Activated naive CD4-positive, alpha-beta T cell treated with anti-CD3 and anti-CD28 coated beads for 36 hours (primary cell): ENCODE data around the gene TRIM29. TPM values are rescaled to one million over a fixed set of nuclear protein-coding genes. Genes with fewer than 3 reads are reported as not detected.
A peak's percentile ranks its signal among the peaks of the same experiment; 100 is the strongest.

Experiments
- CTCF ChIA-PET: fragments of 350-600 bp; sonication (Branson Sonifier 250); formaldehyde crosslinking; loops from one replicate; lab custom pipeline; 2021; ENCODE audit warnings: antibody characterized with exemption; lab: Charles Lee
- DNase-seq: peaks from one replicate; pipeline ENCODE4 v3.0.0-alpha.2; 2020
- H3K27ac Mint-ChIP-seq: one replicate; pipeline ENCODE4 v1.8.0; 2021; ENCODE audit warnings: mild to moderate bottlenecking, mixed read lengths
- H3K27me3 Mint-ChIP-seq: one replicate; pipeline ENCODE4 v1.8.0; 2021; ENCODE audit warnings: low read depth, mixed read lengths
- H3K36me3 Mint-ChIP-seq: one replicate; pipeline ENCODE4 v1.8.0; 2021; ENCODE audit warnings: low read depth, mixed read lengths
- H3K4me1 Mint-ChIP-seq: one replicate; pipeline ENCODE4 v1.8.0; 2021; ENCODE audit warnings: low read depth, mixed read lengths
- H3K4me3 Mint-ChIP-seq: one replicate; pipeline ENCODE4 v1.8.0; 2021; ENCODE audit warnings: mild to moderate bottlenecking, moderate library complexity, mixed read lengths
- H3K9me3 Mint-ChIP-seq: one replicate; pipeline ENCODE4 v1.8.0; 2021; ENCODE audit warnings: mixed read lengths
- intact Hi-C: fragments of 100-400 bp; cut with micrococcal nuclease; formaldehyde crosslinking; loops from one replicate; pipeline ENCODE4 v1.15.1; 2023
- total RNA-seq, 2 experiments: library from RNA; stranded (reverse); gene quantifications; one replicate each; pipeline ENCODE4 v1.2.3, GENCODE V29; 2021

The TRIM29 gene
- not detected for total RNA-seq

DNA sequence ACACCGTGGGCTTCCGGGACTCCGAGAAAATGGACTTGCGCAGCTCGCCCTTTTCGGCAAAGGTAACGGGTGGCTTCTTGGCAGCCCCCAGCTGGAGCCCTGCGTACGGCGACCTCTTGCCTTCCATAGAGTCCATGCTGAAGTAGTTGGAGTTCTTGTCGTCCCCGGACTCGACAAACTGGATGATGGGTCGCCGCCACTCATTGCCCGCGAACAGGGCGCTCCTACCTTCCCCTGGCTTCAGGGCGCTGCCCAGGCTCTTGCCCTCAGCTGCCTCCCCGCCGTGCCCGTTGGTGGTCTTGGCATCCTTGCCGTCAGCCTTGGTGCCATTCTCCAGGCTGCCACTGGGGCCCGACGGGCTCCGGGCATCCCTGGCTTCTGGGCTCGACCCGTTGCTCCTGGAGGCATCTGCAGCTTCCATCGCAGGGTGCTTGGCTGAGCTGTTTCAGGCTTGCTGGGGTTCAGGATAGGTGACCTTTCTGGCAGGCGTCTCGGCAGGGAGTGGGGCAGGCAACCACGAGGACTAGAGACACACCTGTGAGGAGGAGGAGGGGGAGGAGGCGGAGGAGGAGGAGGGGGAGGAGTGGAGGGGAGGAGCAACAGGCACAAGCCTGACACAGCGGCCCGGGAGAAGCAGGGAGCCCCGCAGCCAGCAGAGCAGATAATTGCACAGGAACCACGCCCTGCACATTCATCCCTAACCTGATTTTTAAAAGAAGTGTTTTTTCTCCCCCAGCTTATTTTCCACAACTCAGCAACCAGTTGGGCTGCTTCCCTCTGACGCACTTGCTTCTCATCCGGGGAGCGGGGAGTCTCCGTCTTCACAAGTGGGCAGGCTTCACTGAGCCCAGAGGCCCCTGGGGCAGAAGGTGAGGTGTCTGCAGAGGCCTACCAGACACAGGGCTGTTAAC is at the start of gene TRIM29:
Gene TRIM29, minus strand, starts transcription at position 503 of the 911 bp plus-strand sequence. Its CDS starts 82 bp downstream, at position 421.
- intact Hi-C loops: no loop called here
- H3K4me1 Mint-ChIP-seq: no peaks in the 10 kb centered on the region
- H3K9me3 Mint-ChIP-seq: no peaks in the 10 kb centered on the region
- no peak for DNase-seq
- H3K27me3 Mint-ChIP-seq: peaks cover 3% of the 10 kb centered on the region
- no peak within 1 kb of the TSS for H3K27ac Mint-ChIP-seq
- no peaks in the 10 kb centered on the region for H3K36me3 Mint-ChIP-seq
- no peak within 1 kb of the TSS for H3K4me3 Mint-ChIP-seq
- CTCF ChIA-PET: no interaction called here

DNA sequence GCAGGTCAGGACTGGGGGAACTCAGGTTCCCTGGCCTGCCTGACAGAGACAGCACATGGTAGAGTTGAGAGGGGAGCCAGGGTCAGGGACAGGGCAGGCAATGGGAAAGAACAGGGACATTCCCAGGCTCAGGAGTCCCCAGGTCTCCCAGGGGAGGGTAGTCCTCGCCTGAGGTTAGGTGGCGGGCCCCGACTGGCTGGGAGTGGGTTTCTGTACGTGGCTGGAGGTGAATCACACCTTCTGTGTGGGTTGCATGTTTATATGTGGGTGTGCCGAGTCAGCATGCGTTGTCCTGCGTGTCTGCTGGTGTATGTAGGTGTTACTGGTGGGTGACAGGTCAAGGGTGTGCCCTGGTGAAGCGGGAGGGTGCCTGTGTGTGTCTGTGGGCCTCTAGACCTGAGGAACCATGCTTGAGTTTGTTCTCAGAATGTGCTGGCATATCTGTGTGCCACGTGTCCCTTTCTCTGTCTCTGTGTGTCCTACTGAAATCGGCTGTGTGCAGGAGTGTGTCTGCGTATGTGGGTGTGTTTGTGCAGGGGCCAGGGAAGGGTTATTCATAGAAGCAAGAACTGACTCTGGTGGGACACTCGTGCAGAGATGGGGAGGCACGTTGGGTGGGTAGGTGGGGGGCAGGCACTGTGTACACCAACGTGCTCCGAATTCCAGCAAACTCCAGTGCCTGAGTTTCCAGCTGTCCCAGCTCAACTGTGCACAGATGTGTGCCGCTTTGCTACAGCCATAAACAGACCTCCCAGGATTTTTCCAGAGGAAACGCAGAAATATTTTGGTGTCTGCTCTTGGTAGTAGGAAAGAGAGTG is 49.1 kb upstream of the TRIM29 start:
- CTCF ChIA-PET: no interaction called here
- intact Hi-C loops: no loop called here

GRCh38 chr11:120186456-120186773 is 48.5 kb upstream of the TRIM29 start:
- Mint-ChIP-seq H3K9me3 (no peaks in the 10 kb centered on the region), H3K27ac (no peak overlapping the region), H3K4me1 (peaks cover 8% of the 10 kb centered on the region), H3K36me3 (no peaks in the 10 kb centered on the region), H3K4me3 (no peak overlapping the region), H3K27me3 (peaks cover 3% of the 10 kb centered on the region)
- CTCF ChIA-PET: no interaction called here
- intact Hi-C loops: no loop called here
- no peak for DNase-seq

More for the DNA sequence above, 49.1 kb upstream of the TRIM29 start:
- no peak overlapping the region for H3K4me3 Mint-ChIP-seq
- H3K9me3 Mint-ChIP-seq: no peaks in the 10 kb centered on the region
- no peak overlapping the region for H3K27ac Mint-ChIP-seq
- no peak for DNase-seq
- peaks cover 3% of the 10 kb centered on the region for H3K27me3 Mint-ChIP-seq
- peaks cover 8% of the 10 kb centered on the region for H3K4me1 Mint-ChIP-seq
- no peaks in the 10 kb centered on the region for H3K36me3 Mint-ChIP-seq

DNA sequence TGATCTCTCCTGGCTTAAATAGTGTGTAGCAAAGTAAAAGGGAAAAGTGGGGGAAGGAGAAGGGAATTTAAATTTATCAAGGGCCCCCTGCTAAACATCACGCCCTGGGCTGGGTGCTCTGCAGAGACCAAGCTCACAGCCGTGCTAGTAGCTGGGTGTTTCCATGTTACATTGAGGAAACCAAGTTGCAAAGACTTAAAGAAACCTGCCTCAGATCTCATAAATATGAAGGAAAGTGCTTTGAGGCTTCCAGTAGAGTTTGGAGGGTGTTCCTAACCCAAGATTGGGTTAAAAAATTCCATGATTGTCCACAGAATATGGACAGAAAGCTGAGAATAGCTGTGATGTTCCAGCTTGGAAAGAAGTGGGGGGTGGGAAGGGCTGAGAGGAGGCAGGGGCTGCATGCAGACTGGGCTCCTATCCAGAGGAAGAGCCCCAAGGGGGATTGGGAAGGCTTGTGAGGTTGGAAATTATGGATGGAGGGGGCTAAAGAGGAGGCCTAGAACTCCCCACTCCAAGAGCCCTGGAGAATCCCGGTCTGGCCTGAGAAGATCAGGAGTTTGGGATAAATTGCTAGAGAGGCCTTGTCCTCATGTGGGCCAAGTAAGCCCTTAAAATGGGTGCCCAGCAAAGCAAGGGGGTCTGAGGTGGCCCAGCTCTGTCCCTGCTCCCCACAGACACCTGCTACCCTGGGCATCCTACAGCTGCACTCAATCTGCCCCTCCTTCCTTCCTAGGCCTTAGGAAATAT is 48.0 kb upstream of the TRIM29 start:
- Mint-ChIP-seq H3K27me3 (peaks cover 3% of the 10 kb centered on the region), H3K27ac (no peak overlapping the region), H3K36me3 (no peaks in the 10 kb centered on the region), H3K9me3 (no peaks in the 10 kb centered on the region), H3K4me3 (no peak overlapping the region), H3K4me1 (peaks cover 8% of the 10 kb centered on the region)
- intact Hi-C loops: no loop called here
- no peak for DNase-seq
- CTCF ChIA-PET: no interaction called here

DNA sequence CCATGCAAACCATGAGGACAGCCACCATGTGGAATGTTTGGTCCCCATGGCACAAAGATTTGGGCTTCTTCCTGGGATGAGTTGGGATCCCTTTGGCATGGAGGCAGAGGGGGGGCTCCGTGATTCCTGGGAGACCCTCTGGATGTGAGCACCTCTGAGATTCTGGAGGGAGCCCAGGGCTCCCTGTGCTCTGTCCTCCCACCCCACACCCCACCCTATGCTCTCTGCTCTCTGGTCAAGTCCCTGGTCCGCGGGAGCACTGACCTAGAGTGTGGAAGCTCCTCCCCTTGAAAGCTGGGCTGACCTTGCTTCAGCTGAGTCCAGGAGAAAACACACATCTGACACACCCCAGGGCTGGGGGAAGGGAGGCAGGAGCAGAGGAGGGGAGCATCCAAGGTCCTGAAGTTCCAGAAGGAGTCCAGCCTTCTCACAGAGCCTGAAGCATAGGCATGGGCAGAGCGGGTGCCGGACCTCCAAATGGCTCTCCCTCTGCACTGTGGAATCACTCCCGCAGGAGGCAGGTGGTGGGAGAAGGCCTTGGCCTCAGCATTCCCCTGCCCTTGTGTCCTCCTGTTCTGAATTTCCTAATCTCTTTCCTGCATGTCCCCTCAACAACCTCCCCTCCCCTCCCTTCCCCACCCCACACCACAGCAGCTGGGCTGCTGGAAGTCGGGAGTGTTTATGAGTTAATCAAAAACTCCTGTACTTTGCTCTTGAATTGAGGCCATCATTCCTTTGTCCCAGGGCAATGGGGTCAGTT is 47.2 kb upstream of the TRIM29 start:
- intact Hi-C loops: no loop called here

DNA sequence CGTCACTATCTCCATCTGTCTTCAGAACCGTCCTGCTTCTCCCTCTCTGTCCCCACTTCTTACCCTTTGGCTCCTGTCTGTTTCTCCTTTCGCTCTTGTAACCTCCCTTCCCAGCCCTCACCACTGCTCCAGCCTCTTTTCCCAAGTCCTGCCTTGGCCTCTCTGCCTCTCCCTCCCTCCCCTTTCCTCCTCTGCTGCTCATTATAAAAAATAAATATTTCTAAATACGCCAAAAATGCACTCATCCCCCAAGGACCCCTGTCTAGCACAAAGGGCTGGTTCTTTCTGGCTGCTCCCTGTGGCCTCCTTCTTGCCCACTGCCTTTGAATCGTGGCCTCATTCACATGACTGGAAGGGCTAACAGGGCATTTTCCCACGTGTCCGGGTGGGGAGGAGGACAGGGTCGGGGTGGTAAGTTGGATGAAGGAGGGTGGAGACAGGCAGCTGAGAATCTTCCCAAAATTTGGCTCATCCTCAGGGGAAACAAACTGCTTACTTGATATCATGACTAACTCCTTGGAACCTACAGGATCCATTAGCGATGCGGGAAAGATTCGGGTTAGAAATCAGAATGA is 46.5 kb upstream of the TRIM29 start:
- no peaks in the 10 kb centered on the region for H3K9me3 Mint-ChIP-seq
- peaks cover 8% of the 10 kb centered on the region for H3K4me1 Mint-ChIP-seq
- intact Hi-C loops: no loop called here
- no peak overlapping the region for H3K27ac Mint-ChIP-seq
- no peak overlapping the region for H3K4me3 Mint-ChIP-seq
- DNase-seq: no peak
- H3K27me3 Mint-ChIP-seq: peaks cover 3% of the 10 kb centered on the region
- CTCF ChIA-PET: no interaction called here
- H3K36me3 Mint-ChIP-seq: no peaks in the 10 kb centered on the region

More for the DNA sequence above, 47.2 kb upstream of the TRIM29 start:
- Mint-ChIP-seq H3K4me3 (no peak overlapping the region), H3K27me3 (peaks cover 3% of the 10 kb centered on the region), H3K4me1 (peaks cover 8% of the 10 kb centered on the region), H3K36me3 (no peaks in the 10 kb centered on the region), H3K9me3 (no peaks in the 10 kb centered on the region), H3K27ac (no peak overlapping the region)
- no peak for DNase-seq
- CTCF ChIA-PET: no interaction called here

DNA sequence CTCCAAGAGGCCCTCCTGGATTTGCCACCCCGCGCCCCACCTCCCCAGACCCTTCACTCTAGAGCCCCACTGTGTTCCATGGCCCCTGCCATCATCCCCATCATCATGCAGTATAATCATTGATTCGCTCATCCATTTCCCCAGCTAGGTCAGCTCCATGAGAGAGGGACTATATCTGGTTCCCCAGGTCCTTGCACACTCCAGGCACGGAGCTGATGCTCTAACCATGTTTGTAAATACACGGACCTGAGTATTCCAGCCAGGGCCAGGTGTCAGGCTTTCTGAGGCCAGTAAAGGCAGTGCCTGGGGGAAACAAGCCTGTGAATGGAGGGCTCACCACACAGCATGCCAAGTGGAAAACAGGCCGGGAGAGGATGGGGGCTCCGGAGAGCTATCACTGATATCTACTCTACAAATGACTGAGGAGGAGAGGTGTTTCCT is 45.8 kb upstream of the TRIM29 start:
- Mint-ChIP-seq H3K4me3 (no peak overlapping the region), H3K27ac (no peak overlapping the region), H3K9me3 (no peaks in the 10 kb centered on the region), H3K4me1 (peaks cover 8% of the 10 kb centered on the region), H3K36me3 (no peaks in the 10 kb centered on the region), H3K27me3 (peaks cover 3% of the 10 kb centered on the region)
- DNase-seq: no peak
- intact Hi-C loops: no loop called here
- CTCF ChIA-PET: no interaction called here

- H3K27me3 Mint-ChIP-seq: peaks cover 3% of the 10 kb centered on the region
- H3K4me3 Mint-ChIP-seq: no peak overlapping the region
- peak; percentile 11 for DNase-seq
- no peaks in the 10 kb centered on the region for H3K36me3 Mint-ChIP-seq
- no peaks in the 10 kb centered on the region for H3K9me3 Mint-ChIP-seq
- CTCF ChIA-PET: interaction anchor here (0.7 kb wide), 1 partner anchor 41 kb away, joined by 3 read pairs; no protein-coding TSS in a partner anchor
- H3K27ac Mint-ChIP-seq: no peak overlapping the region
- intact Hi-C loops: no loop called here
- peaks cover 8% of the 10 kb centered on the region for H3K4me1 Mint-ChIP-seq
Observed at GRCh38 chr11:120182790-120183491, 45.0 kb upstream of the TRIM29 start.

DNA sequence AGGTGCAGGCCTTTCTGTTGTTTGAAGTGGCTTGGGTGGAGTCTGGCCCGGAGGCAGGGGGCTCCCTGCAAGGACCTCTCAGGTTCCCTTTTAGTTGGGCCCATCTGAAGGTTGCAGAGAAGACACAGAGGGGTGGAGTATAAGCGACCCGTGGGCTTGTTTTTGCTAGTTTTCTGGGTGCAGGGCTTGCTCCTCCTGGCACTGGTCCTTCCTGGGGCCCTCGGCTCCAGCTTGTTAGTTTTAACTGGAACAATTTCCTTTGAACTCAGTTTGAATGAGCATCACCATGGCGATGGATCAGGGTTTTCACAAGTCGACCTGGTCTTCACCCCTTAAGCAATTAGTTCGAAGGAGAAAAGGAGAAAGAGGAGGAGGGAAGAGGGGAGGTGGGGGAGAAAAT is 44.5 kb upstream of the TRIM29 start:
- no peaks in the 10 kb centered on the region for H3K36me3 Mint-ChIP-seq
- no peaks in the 10 kb centered on the region for H3K9me3 Mint-ChIP-seq
- CTCF ChIA-PET: interaction anchor here (0.7 kb wide), 1 partner anchor 42 kb away, joined by 3 read pairs; no protein-coding TSS in a partner anchor
- no peak overlapping the region for H3K4me3 Mint-ChIP-seq
- H3K27ac Mint-ChIP-seq: no peak overlapping the region
- peaks cover 3% of the 10 kb centered on the region for H3K27me3 Mint-ChIP-seq
- H3K4me1 Mint-ChIP-seq: peaks cover 8% of the 10 kb centered on the region
- intact Hi-C loops: no loop called here
- no peak for DNase-seq

DNA sequence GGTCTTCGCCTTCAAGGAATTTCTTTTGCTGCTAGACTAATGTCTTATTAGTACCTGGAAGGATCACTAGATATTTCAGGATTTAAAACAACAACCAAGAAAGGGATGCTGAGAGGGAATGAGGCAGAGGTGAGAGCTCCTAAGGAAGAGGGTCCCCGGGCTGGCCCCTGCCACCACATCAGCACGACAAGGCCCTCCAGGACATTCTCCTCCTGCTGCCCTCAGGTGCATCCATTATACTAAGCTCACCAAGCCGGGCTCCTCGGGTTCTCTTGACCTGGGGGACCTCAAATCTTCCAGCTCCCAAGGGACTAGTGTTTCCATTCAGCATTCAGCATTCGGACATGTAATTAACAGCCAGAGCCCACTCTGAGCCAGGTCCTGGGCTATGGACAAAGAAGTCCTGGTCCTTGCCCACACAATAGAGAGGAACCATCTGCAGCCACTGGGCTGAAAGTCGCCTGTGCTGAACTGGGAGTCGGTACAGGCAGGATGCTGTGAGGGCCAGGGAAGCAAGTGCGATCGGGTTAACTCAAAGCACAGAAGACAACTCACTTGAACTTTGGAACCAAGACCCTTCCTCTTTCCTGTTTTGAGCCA is 43.6 kb upstream of the TRIM29 start:
- intact Hi-C loops: no loop called here
- CTCF ChIA-PET: no interaction called here

More for the DNA sequence above, 43.6 kb upstream of the TRIM29 start:
- peaks cover 2% of the 10 kb centered on the region for H3K4me1 Mint-ChIP-seq
- H3K36me3 Mint-ChIP-seq: no peaks in the 10 kb centered on the region
- no peak for DNase-seq
- H3K27me3 Mint-ChIP-seq: peaks cover 2% of the 10 kb centered on the region
- no peak overlapping the region for H3K4me3 Mint-ChIP-seq
- H3K9me3 Mint-ChIP-seq: no peaks in the 10 kb centered on the region
- H3K27ac Mint-ChIP-seq: no peak overlapping the region
